Stimulated activated CD8-positive, alpha-beta memory T cell treated with anti-CD3 and anti-CD28 coated beads, Interleukin-12 subunit alpha, Interleukin-12 subunit beta, amount 100 ng/mL, for 24 hours (primary cell): ENCODE data around the gene C3orf52.

Experiments used
- DNase-seq: peaks from one replicate; pipeline ENCODE4 v3.0.0-alpha.2; 2020; ENCODE audit errors: extremely low read depth

Gene C3orf52

GRCh38 chr3:112119962-112120836, 34.0 kb downstream of the C3orf52 start:
- no peak for DNase-seq

GRCh38 chr3:112121577-112122547, 35.7 kb downstream of the C3orf52 start:
- DNase-seq, result no peak

- no peak for DNase-seq
These were observed 36.7 kb downstream of the C3orf52 start for GRCh38 chr3:112122870-112123269.

- no peak for DNase-seq
These were observed 37.4 kb downstream of the C3orf52 start for GRCh38 chr3:112123548-112123947.

- no peak for DNase-seq
These were observed 38.9 kb downstream of the C3orf52 start for GRCh38 chr3:112124907-112125607.

GRCh38 chr3:112126511-112126911, 40.3 kb downstream of the C3orf52 start:
- no peak for DNase-seq

- DNase-seq, result no peak
These were observed 41.6 kb downstream of the C3orf52 start for GRCh38 chr3:112127522-112128494.

- no peak for DNase-seq
These were observed 42.9 kb downstream of the C3orf52 start for GRCh38 chr3:112128843-112129727.

GRCh38 chr3:112129925-112130637, 43.9 kb downstream of the C3orf52 start:
- no peak for DNase-seq

- DNase-seq, result no peak
These were observed 44.4 kb downstream of the C3orf52 start for GRCh38 chr3:112130638-112130993.

- no peak for DNase-seq
These were observed 44.9 kb downstream of the C3orf52 start for GRCh38 chr3:112131111-112131510.

GRCh38 chr3:112132088-112132487, 45.9 kb downstream of the C3orf52 start:
- DNase-seq, result no peak

GRCh38 chr3:112132554-112132953, 46.4 kb downstream of the C3orf52 start:
- DNase-seq, result no peak

- peak; percentile 31 for DNase-seq
These were observed 46.8 kb downstream of the C3orf52 start, which contains the start of gene GCSAM for GRCh38 chr3:112132975-112133448. Gene GCSAM, minus strand, starts transcription at chr3:112133248. Its CDS starts 128 bp downstream, at chr3:112133120.

GRCh38 chr3:112133626-112134334, 47.6 kb downstream of the C3orf52 start:
- DNase-seq, result no peak

- DNase-seq, result no peak
These were observed 48.3 kb downstream of the C3orf52 start for GRCh38 chr3:112134335-112135124.

GRCh38 chr3:112136046-112136445, 49.9 kb downstream of the C3orf52 start:
- DNase-seq, result no peak
